GM18511 (cell line): ENCODE measurements around the gene LANCL1.
"Not testable (repeated sequence)": the region's sequence is repeated elsewhere in the genome, so short reads cannot be mapped to it uniquely, and the experiment has no call there.

Experiments
- ATAC-seq: cut with Tn5 transposase; IDR thresholded peaks from one replicate; pipeline ENCODE4 v1.9.1; 2021; ENCODE audit warnings: mild to moderate bottlenecking, moderate library complexity; ENCODE audit not compliant: unreplicated experiment

LANCL1 gene

DNA sequence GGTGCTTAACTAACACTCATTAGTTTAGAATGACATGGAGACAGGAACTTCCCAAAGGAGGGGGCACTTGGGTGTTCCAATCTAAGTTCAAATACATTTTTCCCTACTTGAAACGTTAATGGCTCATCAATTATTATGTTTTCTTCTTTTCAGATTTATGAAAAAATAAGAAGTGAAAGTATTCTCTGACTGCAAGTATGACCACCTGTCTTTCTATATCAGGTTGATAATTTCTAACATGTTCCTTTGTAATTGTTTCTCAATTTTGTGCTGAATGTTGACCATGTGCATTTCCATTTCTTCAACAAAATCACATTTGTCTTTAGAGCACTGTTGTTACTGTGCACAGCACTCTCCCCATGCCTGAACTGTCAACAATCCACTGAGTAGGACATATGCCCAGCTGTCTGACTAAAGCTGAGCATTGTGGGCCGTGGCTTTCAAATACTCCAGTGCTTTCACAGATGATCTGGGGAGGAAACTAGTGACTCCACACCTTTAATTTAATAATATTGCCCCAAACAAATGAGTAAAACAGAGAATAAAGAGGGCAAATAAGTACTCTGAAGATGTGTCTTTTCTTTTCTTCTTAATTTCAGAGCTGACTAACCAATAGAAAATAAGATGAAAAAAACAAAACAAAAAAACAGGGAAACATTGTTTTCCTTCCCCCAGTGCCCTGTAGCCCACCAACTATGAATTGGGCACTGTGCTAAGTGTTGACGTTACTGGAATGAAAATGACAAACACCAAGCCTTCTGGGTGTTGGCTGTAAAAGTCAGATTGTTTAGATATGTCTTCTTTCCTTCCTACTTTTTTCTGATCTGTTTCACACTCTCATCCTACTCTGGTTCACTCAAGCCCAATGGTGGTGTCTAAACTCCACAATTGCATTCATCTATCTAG, 16.0 kb downstream of the LANCL1 start:
- ATAC-seq = peak; percentile 72

- ATAC-seq = peak; percentile 11
Observed at GRCh38 chr2:210459880-210460279, 16.7 kb downstream of the LANCL1 start.

GRCh38 chr2:210459407-210459806, 17.2 kb downstream of the LANCL1 start:
- ATAC-seq = no peak

DNA sequence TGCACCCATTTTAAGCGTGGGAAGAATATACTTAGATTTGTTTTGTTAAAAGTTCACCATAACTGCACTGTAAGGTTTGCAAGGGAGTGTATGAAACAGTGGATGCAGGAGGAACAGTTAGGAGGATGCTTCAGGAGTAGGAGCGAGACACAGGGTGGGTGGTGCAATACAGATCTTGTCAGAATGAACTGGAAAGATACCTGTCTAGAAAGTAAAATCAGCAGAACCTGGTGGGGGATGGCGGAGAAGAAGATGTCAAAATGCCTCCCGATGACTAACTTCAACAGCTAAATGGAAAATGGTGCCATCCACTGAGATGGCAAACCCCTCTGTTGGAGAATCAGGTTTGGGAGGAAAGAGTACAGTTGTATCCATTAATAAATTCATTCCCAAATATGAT, 18.2 kb downstream of the LANCL1 start:
- no peak for ATAC-seq

DNA sequence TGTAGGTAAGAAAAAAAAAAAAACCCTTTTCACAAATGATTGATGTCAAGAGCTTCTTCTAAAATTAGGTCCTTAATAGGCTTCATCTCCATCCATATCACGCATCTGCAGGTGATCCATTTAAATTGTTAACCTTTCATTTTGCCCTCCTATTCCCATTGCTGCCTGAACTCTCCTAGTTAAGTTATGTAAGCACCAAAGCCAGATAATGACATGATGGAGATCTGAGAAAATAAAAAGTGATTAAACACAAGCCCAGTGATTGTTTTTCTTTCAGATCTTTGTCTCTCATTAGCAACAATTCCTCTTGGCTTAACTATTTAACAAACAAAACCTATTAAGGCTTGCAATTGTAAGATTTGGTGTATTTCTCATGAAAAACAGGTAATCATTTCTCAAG, 20.0 kb downstream of the LANCL1 start:
- no peak for ATAC-seq

GRCh38 chr2:210454336-210454735, 22.2 kb downstream of the LANCL1 start:
- ATAC-seq = no peak

DNA sequence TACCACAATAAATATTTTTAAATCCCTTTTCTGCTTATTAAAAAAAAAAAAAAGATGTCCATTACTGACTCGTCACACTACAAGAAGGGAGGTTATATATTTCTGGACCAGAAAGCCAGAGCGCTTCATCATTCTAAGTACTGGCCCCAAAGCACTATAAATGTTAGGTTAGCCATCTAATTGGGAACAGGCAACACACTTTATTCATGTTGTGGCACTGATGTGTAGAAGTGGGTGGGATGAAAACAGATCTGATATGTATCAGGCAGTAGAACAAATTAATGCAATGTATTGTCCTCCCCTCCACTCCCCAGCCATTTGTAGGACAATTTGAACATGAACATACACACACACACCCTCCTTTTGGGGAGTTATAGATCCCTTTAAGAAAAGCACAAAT, 24.4 kb downstream of the LANCL1 start:
- ATAC-seq = no peak

DNA sequence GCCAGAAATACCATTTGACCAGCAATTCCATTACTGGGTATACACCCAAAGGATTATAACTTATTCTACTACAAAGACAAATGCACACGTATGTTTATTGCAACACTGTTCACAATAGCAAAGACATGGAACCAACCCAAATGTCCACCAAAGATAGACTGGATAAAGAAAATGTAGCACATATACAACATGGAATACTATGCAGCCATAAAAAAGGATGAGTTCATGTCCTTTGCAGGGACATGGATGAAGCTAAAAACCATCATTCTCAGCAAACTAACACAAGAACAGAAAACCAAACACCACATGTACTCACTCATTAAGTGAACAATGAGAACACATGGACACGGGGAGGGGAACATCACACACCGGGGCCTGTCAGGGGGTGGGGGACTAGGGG, 25.6 kb downstream of the LANCL1 start:
- not testable (repeated sequence) for ATAC-seq

- no peak for ATAC-seq
Observed at GRCh38 chr2:210445732-210446131, 30.8 kb downstream of the LANCL1 start.

DNA sequence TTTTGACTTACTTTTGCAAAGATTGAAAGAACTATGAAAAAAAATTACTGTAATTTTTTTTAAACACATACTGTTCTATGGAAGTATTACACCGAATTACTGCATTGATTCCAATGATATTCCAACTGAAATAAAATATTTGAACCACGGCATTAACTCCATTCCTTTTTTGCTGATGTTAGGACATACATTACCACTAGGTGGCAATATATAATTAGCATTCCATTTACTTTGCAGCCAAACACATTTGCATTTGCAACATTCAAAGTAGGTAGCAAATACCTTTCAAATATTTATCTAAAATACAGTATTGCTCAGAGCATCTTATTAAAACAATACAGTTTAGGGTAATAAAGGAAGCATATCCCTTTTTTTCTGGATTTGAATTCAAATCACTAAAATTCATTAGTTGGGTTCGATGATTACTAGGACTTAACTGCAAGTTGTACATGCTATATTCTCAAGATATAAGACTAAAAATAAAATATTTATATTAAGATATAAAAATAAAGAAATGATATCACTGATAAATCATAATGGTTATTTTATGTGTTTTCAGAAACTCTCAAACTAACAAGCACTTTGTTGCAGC, 31.3 kb downstream of the LANCL1 start:
- peak; percentile 46 for ATAC-seq

- ATAC-seq = no peak
Observed at GRCh38 chr2:210443527-210443926, 33.0 kb downstream of the LANCL1 start.

GRCh38 chr2:210442878-210443277, 33.7 kb downstream of the LANCL1 start:
- ATAC-seq = peak; percentile 33

DNA sequence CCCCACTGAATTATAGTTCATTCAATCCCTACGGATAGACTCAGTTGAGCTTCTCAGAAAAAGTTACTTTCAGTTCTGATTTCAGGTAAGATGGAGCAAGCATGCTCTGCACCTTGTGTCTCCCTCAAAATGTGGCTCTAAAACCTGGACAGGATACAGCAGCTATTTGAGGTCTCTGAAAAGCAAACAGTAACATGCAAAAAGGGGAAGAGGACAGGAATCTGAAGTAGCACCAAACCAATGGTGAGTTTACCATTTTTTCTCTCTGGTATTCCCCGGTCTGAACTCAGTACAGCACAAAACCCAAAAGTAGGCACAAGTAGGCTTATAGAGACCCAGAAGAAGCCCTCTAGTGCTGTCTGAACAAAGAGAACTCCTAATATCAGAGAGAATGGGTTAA, 34.1 kb downstream of the LANCL1 start:
- peak; percentile 71 for ATAC-seq

- ATAC-seq = no peak
Observed at GRCh38 chr2:210440206-210440605, 36.4 kb downstream of the LANCL1 start.

GRCh38 chr2:210435439-210435838, 41.1 kb downstream of the LANCL1 start:
- no peak for ATAC-seq

GRCh38 chr2:210432633-210433032, 43.9 kb downstream of the LANCL1 start:
- no peak for ATAC-seq

DNA sequence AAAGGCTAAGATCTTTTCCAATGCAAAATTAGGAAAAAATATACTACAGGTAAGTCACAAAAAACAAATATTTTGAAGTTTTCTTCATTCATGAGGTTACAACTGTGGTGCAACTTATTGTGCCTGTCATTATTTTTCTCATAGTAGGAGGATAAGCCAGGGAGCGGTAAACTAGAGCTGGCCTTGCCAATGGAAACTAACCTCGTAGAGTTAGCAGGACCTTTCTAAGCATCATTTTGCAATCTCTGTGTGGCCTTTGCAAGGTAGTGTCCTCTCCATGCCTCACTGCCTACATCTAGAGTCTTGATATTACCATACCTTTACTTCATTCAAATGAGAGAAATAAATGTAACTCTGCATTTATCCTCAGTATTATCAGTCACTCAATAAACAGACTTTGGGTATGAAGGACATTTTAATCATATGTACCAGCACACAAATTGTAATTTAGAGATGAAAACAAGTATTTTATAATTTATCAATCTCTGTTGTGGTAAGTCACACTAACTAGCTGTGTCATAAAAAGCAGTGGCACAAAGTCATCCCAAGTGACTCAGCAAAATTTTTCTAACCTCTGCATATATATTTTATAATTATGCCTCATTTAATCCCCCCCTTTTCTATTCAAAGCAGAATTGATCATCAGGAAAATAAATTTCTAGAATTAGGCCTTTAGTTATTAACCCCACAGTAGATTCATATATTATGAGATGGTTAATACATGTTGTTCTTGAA, 47.0 kb downstream of the LANCL1 start:
- ATAC-seq = no peak

GRCh38 chr2:210428393-210429179, 48.0 kb downstream of the LANCL1 start:
- no peak for ATAC-seq

DNA sequence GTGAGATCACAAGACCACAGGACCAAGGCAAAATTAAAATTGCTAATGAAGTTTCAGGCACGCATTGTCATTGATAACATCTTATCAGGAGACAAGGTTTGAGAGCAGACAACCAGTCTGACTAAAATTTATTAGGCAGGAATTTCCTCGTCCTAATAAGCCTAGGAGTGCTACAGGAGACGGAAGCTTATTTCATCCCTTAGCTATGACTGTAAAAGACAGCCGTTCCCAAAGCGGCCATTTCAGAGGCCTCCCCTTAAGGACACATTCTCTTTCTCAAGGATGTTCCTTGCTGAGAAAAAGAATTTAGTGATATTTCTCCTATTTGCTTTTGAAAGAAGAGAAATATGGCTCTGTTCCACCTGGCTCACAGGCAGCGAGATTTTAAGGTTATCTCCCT, 49.2 kb downstream of the LANCL1 start:
- ATAC-seq = not testable (repeated sequence)

DNA sequence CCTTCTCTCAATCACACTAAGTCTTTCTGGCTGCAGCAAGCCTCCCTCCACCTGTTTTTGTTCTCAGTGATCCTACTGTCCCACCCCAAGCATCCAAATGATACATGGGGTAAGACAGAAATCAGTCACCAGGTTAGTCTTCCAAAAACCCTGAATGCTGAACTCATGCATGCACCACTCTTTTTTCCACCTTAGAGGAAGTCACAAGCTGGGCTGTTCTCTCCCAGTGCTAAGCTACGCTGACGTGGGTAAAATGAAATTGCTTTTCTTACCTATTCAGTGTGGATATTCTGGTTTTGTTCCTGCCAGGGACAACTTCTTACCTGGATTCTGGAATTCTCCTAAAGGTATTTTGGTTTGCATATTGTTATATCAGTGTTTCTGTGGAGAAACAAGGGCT, 54.2 kb downstream of the LANCL1 start:
- ATAC-seq = no peak

- ATAC-seq = no peak
Observed at GRCh38 chr2:210421916-210422315, 54.6 kb downstream of the LANCL1 start.
